Ectodermal cell (in vitro differentiated cells): ENCODE measurements around the gene CDADC1.

Source experiments
- H3K27ac ChIP-seq: 2 replicates; pipeline ENCODE4 v1.7.0; 2013; ENCODE audit warnings: mild to moderate bottlenecking, low read depth, low read length; ENCODE audit not compliant: insufficient read depth, poor library complexity, severe bottlenecking
- H3K27me3 ChIP-seq: 2 replicates; pipeline ENCODE4 v1.7.0; 2013; ENCODE audit warnings: mild to moderate bottlenecking, low read length; ENCODE audit not compliant: insufficient read depth, control insufficient read depth, poor library complexity, severe bottlenecking
- H3K36me3 ChIP-seq: one replicate; pipeline ENCODE4 v1.7.0; 2013; ENCODE audit warnings: low read length; ENCODE audit not compliant: control insufficient read depth, insufficient read depth
- H3K4me1 ChIP-seq: one replicate; pipeline ENCODE4 v1.7.0; 2013; ENCODE audit warnings: low read length; ENCODE audit not compliant: control insufficient read depth, insufficient read depth
- H3K4me3 ChIP-seq: 2 replicates; pipeline ENCODE4 v1.7.0; 2013; ENCODE audit warnings: low read depth, low read length, control low read depth; ENCODE audit not compliant: insufficient read depth
- H3K9me3 ChIP-seq: 2 replicates; pipeline ENCODE4 v1.7.0; 2013; ENCODE audit warnings: mild to moderate bottlenecking, low read length, moderate library complexity; ENCODE audit not compliant: control insufficient read depth
- WGBS, 2 experiments: methylation state at CpG; one replicate each; pipeline ENCODE4 v1.1.7; 2013; ENCODE audit warnings: missing lambda C conversion rate in 2 of 2; 5-methylcytosine and 5-hydroxymethylcytosine counted together

CDADC1 gene

GRCh38 chr13:49217962-49218492, 29.7 kb upstream of the CDADC1 start:
- H3K36me3 ChIP-seq, result no peaks in the 10 kb centered on the region
- H3K27ac ChIP-seq, result no peak overlapping the region
- H3K4me1 ChIP-seq, result peaks cover 7% of the 10 kb centered on the region
- H3K4me3 ChIP-seq, result peak overlapping the region; percentile 8
- 52 to 53% methylated on average over 17 of the region's 17 CpGs for whole genome bisulfite sequencing, 2 experiments
- no peaks in the 10 kb centered on the region for H3K9me3 ChIP-seq
- H3K27me3 ChIP-seq, result peaks cover 67% of the 10 kb centered on the region

- Histone ChIP-seq H3K4me1 (peaks cover 7% of the 10 kb centered on the region), H3K27me3 (peaks cover 73% of the 10 kb centered on the region)
- WGBS, 2 experiments, result 26 to 28% methylated on average over 25 of the region's 25 CpGs
Observed at GRCh38 chr13:49218493-49219051, 29.2 kb upstream of the CDADC1 start.

GRCh38 chr13:49219647-49220035, 28.1 kb upstream of the CDADC1 start:
- Histone ChIP-seq H3K27ac (no peak overlapping the region), H3K4me3 (peak overlapping the region; percentile 13), H3K36me3 (no peaks in the 10 kb centered on the region), H3K9me3 (no peaks in the 10 kb centered on the region), H3K27me3 (peaks cover 82% of the 10 kb centered on the region), H3K4me1 (peaks cover 7% of the 10 kb centered on the region)
- WGBS, 2 experiments, result 21 to 22% methylated on average over 17 of the region's 17 CpGs

More at GRCh38 chr13:49218493-49219051, 29.2 kb upstream of the CDADC1 start:
- no peak overlapping the region for H3K27ac ChIP-seq
- H3K4me3 ChIP-seq, result peak overlapping the region; percentile 8
- H3K9me3 ChIP-seq, result no peaks in the 10 kb centered on the region
- H3K36me3 ChIP-seq, result no peaks in the 10 kb centered on the region

DNA sequence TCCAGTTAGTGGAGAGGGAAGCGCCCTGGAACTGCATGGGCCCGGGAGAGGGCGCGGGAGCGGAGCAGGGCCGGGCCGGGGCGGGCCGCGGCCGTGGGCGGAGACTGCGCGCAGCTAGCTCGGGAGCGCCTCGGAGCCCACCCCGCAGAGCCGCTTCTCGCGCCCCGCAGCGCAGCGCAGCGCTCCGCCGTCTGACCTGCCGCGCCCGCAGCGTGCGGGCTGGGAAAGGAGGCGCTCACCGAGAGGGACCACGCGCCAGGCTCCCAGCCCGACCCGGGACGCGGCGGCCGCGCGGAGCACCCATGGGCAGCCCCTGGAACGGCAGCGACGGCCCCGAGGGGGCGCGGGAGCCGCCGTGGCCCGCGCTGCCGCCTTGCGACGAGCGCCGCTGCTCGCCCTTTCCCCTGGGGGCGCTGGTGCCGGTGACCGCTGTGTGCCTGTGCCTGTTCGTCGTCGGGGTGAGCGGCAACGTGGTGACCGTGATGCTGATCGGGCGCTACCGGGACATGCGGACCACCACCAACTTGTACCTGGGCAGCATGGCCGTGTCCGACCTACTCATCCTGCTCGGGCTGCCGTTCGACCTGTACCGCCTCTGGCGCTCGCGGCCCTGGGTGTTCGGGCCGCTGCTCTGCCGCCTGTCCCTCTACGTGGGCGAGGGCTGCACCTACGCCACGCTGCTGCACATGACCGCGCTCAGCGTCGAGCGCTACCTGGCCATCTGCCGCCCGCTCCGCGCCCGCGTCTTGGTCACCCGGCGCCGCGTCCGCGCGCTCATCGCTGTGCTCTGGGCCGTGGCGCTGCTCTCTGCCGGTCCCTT, 27.5 kb upstream of the CDADC1 start, which contains the start of gene MLNR:
TSS of gene MLNR (plus strand) at position 303 of the 820 bp plus-strand sequence. CDS start at position 303, 0 bp downstream.
- Histone ChIP-seq H3K27me3 (peaks cover 88% of the 10 kb centered on the region), H3K27ac (no peak within 1 kb of the TSS), H3K36me3 (no peaks in the 10 kb centered on the region), H3K9me3 (no peaks in the 10 kb centered on the region), H3K4me3 (peak within 1 kb of the TSS; percentile 13), H3K4me1 (peaks cover 7% of the 10 kb centered on the region)
- WGBS, 2 experiments, result 4% methylated on average over 111 of the region's 111 CpGs

DNA sequence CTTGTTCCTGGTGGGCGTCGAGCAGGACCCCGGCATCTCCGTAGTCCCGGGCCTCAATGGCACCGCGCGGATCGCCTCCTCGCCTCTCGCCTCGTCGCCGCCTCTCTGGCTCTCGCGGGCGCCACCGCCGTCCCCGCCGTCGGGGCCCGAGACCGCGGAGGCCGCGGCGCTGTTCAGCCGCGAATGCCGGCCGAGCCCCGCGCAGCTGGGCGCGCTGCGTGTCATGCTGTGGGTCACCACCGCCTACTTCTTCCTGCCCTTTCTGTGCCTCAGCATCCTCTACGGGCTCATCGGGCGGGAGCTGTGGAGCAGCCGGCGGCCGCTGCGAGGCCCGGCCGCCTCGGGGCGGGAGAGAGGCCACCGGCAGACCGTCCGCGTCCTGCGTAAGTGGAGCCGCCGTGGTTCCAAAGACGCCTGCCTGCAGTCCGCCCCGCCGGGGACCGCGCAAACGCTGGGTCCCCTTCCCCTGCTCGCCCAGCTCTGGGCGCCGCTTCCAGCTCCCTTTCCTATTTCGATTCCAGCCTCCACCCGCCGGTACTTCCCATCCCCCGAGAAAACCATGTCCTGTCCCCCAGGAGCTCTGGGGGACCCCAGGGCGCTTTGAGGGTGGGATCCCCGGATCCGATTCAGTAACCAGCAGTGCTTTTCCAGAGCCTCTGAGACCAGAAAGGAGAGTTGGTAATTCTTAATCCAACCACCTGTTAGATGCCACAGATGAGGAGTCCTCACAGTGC, 26.7 kb upstream of the CDADC1 start:
- no peak overlapping the region for H3K4me3 ChIP-seq
- no peak overlapping the region for H3K27ac ChIP-seq
- H3K4me1 ChIP-seq, result peaks cover 7% of the 10 kb centered on the region
- peaks cover 89% of the 10 kb centered on the region for H3K27me3 ChIP-seq
- no peaks in the 10 kb centered on the region for H3K9me3 ChIP-seq
- no peaks in the 10 kb centered on the region for H3K36me3 ChIP-seq
- WGBS, 2 experiments, result 8% methylated on average over 73 of the region's 73 CpGs

GRCh38 chr13:49221590-49221965, 26.1 kb upstream of the CDADC1 start:
- H3K36me3 ChIP-seq, result no peaks in the 10 kb centered on the region
- 87% methylated on average over 4 of the region's 4 CpGs for WGBS, 2 experiments
- no peaks in the 10 kb centered on the region for H3K9me3 ChIP-seq
- H3K4me1 ChIP-seq, result peaks cover 7% of the 10 kb centered on the region
- H3K27me3 ChIP-seq, result peaks cover 86% of the 10 kb centered on the region
- no peak overlapping the region for H3K27ac ChIP-seq
- H3K4me3 ChIP-seq, result no peak overlapping the region

GRCh38 chr13:49225223-49226042, 22.3 kb upstream of the CDADC1 start:
- no peaks in the 10 kb centered on the region for H3K9me3 ChIP-seq
- peaks cover 9% of the 10 kb centered on the region for H3K4me1 ChIP-seq
- H3K27ac ChIP-seq, result no peak overlapping the region
- H3K4me3 ChIP-seq, result no peak overlapping the region
- no peaks in the 10 kb centered on the region for H3K36me3 ChIP-seq
- 80 to 86% methylated on average over 4 to 5 of the region's 5 CpGs for WGBS, 2 experiments
- peaks cover 48% of the 10 kb centered on the region for H3K27me3 ChIP-seq

DNA sequence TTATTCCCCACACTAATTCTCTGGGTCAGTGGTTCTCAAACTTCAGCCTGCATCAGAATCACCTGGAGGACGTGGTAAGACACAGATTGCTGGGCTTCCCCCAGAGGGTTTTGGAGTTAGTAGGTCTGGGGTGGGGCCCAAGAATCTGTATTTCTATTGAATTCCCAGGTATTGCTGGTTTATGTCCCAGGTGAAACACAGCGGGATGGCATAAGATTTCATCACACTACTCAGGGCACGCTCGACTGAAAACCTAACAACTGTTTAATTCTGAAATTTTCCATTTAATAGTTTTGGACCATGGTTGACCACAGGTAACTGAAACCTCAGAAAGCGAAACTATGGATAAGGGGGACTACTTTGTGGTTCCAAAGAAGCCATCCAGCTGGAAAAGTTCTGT, 21.1 kb upstream of the CDADC1 start:
- peaks cover 9% of the 10 kb centered on the region for H3K4me1 ChIP-seq
- WGBS, 2 experiments, result 89 to 96% methylated on average over 5 of the region's 5 CpGs
- no peak overlapping the region for H3K27ac ChIP-seq
- peaks cover 36% of the 10 kb centered on the region for H3K27me3 ChIP-seq
- H3K4me3 ChIP-seq, result no peak overlapping the region
- H3K9me3 ChIP-seq, result no peaks in the 10 kb centered on the region
- no peaks in the 10 kb centered on the region for H3K36me3 ChIP-seq

DNA sequence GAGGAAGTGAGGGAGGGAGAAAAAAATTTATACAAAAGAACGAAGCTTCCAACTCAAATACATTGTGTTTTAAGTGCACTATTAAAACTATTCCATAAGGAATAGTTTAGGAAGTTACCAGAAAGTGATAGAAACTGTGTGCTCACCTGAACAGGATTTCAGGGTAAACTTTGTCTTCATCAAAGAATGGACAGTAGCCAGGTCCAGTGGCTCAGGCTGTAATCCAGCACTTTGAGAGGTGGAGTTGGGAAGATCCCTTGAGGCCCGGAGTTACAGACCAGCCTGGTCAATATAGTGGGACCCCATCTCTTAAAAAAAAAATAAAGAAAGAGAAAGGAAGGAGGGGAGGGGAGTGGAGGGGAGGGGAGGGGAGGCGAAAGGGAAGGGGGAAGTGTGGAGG, 13.0 kb upstream of the CDADC1 start:
- Histone ChIP-seq H3K4me3 (no peak overlapping the region), H3K9me3 (no peaks in the 10 kb centered on the region), H3K4me1 (no peaks in the 10 kb centered on the region), H3K36me3 (no peaks in the 10 kb centered on the region), H3K27me3 (no peaks in the 10 kb centered on the region), H3K27ac (no peak overlapping the region)
- WGBS, 2 experiments, result 94 to 96% methylated on average over 2 of the region's 3 CpGs
